NCI-H1092 treated with DMSO at 0.1 percent for 48 hours (cell line): ENCODE measurements around the gene ABCC2.

ENCODE experiments used
- DNase-seq: peaks from one replicate; lab custom pipeline; 2025; lab: John Stamatoyannopoulos, UW

Gene ABCC2

DNA sequence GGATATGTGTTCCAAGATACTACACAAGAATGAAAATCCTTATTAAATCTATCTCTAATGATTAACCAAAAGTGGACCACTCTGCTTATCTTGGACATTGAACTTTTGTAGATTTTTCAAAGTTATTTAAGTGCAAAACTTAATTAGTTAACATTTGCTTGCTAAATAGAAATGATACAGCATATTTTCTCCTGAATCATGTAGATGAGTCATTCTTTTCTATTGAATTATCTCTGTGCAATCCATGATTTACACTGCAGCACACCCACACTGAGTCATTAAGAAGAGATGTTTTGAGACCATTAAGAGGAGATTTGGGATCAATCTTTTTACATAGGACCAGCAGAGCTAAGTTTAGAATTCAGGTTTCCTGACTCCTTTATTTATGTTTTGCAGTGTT is 6.6 kb upstream of the ABCC2 start:
- DNase-seq, result no peak

DNA sequence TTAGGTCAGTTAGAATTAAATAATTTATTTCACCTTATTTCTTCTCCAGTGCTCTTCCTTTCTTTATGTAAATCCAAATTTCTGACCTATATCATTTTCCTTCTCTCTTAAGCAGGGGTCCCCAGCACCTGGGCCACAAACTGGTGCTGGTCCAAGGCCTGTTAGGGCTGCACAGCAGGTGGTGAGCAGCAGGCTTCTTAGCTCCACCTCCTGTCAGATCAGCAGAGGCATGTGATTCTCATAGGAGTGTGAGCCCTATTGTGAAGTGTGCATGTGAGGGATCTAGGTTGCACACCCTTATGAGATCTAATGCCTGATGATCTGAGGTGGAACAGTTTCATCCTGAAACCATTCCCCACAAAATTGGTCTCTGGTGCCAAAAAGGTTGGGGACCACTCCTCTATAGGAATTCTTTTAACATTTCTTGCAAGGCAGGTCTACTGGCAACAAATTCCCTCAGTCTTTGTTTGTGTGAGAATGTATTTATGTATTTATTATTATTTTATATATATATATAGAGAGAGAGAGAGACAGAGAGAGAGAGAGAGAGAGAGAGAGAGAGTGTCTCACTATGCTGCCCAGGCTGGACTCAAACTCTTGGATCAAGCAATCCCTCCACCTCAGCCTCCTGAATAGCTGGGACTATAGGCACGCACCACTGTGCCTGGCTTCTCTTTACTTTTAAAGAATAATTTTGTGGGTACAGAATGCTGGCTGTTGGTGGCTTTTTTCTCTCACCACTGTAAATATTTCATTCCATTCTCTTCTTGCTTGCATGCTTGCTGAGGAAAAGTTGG is 4.3 kb upstream of the ABCC2 start:
- no peak for DNase-seq

DNA sequence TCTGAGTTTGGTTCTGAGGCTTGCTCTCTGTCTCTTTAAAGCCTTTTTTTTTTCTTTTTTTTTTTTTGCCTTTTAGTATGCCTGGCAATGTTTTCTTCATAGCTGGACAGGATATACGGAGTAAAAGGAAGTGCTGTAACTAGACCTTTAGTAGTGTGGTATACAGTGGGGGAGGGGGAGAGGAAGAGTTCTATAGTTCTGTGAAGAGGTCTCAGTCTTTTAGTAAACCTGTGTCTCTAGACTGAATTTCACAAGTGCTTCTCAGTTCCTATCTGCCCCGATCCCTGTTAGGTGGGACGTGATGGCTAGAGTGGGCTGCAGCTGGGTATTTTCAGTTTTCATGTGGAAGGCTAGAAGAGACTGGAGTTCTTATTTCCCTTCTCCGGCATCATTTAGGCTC is 3.1 kb upstream of the ABCC2 start:
- no peak for DNase-seq

DNA sequence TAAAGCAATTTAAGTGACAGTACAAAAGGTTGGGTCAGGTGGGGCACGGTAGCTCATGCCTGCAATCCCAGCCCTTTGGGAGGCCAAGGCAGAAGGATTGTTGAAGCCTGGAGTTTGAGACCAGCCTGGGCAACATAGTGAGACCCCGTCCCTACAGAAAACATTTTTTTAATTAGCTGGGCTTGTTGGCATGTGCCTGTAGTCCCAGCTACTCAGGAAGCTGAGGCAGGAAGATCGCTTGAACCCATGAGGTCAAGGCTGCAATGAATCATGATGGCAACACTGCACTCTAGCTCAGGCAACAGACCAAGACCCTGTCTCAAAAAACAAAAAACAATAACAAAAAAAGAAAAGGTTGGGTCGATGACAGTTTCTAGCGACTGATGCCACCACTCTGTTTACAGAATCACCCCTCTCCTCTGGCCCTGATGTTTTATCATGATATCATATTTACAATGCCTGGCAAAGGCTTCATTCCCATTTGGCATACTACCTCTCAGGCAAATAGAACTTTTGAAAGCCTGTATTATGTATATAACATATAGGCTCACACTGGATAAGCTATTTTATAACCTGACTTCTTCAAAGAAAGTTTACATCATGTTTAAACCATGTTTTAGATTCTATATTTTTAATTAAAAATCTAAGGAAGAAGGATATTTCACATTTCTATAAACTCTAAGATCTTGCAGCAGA is 558 bp upstream of the ABCC2 start:
- DNase-seq, result no peak

DNA sequence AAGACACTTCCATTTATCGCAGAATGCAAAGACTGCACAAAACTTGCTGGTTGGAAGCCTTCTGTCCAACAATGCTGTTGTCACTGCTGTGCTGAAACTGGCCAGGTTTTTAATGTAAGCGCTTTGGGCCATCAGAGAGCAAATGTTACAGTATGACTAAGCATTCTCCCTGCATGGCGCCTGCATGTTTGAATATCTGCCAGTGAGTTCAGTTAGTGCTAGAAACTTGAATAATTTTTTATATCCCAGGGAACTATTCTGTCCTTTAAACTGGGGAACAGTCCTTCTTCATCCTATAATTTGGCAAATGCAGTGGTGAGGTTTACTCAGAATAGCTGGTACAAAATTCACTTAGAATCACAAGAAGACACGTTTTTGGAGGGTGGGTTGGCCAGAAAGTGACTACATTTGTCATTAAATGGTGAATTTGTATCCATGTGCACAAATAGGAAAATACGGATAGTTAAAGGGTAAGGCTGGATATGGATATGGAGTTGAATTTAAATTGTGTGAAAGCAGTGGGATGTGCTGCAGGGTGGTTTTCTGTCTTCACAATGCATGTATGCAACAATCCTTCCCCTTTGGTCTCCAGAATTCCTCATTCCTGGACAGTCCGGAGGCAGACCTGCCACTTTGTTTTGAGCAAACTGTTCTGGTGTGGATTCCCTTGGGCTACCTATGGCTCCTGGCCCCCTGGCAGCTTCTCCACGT is 1.7 kb downstream of the ABCC2 start:
- no peak for DNase-seq

DNA sequence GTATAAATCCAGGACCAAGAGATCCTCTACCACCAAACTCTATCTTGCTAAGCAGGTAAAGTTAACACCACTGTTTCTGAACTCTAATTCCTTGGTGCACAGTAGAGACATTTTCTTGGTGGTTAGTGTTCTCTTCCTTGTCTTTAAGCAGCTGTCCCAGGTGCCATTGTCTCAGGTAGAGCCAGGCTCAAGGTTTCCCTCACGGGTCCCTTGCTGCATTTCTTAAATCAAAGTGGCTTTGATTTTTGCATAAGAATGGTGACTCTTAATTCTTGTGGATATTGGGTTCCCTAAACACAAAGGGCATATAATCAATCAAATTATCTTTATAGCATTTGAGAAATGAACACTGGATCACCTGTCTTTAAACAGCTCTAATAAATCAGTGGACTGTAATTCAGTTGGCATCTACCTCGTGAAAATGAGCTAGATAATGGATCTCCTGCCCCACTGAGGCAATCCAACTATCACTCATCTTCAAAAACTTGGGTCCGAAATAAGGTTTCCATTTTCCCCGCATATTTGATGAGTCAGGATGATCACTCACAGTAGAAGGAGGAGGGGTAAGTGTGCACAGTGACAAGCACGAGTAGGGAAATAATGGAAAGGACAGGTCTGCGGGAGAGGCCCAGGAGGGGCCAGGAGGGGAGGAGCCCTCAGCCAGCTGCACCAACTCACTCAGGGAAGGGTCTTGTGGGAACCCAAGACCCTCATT is 2.4 kb downstream of the ABCC2 start:
- DNase-seq, result no peak

DNA sequence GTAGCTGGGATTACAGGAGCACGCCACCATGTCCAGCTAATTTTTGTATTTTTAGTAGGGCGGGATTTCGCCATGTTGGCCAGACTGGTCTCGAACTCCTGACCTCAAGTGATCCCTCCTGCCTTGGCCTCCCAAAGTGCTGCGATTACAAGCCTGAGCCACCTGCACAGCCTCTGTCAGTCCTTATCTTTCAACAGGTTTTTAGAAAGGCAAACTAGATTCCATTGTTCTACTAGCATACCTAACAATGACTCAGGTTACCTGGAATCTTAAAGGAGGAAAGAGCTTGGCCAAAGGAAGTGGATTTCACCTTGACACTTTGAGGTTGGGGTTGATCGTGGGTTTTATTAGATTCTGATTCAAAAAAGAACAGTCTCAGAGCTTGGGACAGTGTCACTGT is 3.2 kb downstream of the ABCC2 start:
- no peak for DNase-seq

DNA sequence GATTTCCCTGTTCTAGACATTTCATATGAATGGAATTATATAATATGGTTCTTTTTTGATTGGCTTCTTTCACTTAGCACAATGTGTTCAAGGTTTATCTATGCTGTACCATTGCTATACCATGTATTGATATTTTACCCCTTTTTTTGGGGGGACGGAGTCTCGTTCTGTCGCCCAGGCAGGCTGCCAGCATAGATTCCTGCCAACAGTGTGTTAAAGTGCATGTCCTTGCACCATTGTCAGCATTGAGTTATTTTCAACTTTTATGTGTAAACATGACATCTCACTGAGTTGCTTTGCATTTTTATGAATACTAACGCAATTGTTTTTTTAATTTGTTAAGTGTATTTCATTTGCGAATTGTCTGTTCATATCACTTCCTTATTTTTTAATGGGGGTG is 4.9 kb downstream of the ABCC2 start:
- no peak for DNase-seq

DNA sequence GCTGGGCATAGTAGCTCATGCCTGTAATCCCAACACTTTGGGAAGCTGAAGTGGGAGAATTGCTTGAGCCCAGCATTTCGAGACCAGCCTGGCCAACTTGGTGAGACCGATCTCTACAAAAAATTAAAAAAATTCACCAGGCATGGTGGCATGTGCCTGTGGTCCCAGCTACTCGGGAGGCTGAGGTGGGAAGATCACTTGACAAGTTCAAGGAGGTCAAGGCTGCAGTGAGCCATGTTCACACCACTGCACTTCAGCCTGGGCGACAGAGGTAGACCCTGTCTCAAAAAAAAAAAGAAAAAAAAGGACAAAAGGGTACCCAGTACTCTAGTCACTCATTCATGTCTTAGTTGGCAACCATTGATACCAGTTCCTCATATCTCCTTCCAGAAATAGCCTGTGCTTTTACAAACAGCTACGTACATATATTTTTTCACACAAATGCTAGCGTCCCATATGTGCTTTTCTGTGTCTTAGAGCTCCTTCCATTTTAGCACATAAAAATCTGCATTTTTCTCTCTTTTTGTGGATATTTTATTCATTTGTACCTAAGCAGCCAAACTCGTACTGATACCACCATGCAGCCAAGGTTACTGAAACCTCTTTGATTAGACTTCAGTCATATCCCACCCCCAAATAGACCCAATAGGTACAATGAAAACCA is 5.5 kb downstream of the ABCC2 start:
- DNase-seq, result no peak

DNA sequence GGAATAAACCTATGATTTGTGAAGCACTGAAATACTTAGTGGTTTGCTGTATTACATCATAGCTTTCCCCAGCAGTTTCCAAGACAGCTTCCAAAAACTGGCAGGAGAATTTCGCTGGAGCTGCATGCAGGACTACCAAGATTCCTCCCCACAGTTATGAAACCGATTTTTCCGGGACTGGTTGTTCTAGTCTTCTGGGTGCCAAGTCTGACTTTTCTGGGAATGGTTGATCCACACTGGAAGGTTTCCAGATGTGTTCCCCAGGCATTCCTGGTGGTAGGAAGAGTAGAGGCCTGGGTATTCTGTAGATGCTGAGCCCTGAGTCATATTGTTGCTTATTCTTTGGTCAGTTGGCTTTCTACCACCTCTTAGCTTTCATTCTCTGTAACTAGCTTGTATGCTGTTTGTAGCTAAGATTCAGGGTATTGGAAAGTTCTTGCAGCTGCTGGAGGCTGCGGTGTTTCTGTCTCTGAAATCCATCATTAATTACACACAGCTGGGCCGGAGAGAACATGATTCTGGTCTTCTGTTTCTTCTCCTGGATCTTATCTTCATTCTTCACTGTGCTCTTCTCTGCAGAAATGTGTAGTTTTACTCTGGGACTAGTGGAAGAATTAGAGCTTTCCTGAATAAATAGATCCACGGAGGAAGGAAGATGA is 6.3 kb downstream of the ABCC2 start:
- no peak for DNase-seq

DNA sequence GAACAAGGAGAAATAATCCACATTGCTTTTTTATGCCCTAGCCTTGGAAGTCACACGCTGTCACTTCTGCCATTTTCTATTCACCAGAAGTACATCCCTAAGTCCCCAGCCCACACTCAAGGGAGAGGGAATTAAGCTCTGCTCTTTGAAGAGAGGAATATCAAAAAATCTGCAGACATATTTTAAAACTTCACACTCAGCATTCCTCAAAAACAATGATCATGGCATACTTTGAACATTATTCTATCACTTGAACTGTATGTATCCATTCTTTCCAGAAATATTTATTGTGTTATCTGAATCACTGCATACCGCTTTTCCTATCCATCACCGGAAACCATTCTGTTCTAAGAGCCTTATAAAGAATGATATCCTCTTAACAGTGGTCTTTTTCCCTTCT is 9.4 kb downstream of the ABCC2 start:
- DNase-seq, result no peak

DNA sequence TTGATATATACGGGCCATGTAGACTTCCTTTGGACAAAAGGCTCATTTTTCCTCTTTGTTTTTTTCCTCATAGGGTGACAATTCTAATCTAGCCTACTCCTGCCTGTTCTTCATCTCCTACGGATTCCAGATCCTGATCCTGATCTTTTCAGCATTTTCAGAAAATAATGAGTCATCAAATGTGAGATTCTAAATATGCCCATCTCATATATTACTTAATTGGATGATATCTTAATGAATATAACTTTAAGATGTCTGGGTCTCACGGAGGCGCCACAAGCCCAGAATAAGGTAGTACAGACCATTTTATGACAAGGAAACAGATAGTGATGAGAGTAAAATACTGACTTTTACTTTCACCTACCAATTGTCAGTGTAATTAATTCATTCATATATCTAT is 11.4 kb downstream of the ABCC2 start:
- no peak for DNase-seq

DNA sequence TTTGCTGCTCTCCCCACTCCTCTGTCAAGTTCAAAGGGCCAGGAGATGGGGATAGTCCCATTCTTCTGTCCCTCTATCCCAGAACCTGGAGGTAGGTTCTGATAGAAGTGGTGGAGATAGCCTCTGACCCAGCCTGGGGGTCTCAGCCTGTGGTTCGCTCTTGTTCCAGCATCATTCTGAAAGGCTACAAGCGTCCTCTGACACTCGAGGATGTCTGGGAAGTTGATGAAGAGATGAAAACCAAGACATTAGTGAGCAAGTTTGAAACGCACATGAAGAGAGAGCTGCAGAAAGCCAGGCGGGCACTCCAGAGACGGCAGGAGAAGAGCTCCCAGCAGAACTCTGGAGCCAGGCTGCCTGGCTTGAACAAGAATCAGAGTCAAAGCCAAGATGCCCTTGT is 14.5 kb downstream of the ABCC2 start:
- DNase-seq, result no peak

DNA sequence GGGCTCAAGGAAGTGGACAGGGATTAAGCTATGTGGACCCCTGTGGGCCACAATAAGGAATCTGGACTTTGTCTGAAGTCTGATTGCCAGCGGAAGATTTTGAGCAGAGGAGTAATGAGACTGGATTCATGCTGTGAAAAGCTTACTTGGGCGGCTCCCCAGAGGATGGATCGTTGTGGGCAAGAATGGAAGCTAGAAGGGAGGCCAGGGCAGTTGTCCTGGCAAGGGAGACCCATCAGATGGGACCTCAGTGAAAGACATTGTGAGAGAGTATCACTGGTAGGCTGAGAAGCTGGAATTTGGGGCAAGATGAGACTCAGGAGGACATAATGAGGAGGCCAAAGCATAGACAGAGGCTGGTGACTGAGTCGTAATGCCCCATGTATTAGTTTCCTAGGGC is 15.6 kb downstream of the ABCC2 start:
- DNase-seq, result no peak

DNA sequence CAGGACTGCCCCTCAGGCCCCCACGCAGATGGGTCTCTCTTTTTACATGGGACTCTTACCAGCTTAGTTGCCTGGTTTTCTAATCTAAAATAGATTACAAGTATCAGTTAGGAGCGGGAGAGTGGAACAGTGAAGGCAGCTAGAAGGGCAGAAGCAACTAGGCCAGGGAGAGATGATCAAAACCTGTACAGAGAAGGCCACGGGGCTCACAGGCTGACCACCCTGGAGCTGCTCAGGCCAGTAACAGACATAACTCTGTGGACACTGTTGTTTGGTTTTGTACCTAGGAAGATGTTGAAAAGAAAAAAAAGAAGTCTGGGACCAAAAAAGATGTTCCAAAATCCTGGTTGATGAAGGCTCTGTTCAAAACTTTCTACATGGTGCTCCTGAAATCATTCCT is 16.5 kb downstream of the ABCC2 start:
- DNase-seq, result no peak

DNA sequence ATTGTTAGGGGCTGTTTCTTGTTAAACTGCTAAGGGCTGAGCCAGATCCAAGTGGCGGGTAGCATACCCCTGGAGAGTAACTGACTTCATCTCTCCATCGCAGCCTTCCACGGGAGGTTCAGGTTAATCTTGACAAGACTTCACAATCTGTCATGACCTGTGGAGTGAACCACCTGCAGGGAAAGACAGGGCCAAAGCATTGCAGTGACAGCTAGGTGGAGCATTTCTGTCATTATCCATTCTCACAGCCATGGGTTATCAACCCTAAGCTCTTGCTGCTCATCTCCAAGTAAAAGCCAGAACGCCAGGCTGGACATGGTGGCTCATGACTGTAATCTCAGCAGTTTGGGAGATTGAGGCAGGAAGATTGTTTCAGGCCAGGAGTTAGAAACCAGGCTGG is 17.2 kb downstream of the ABCC2 start:
- DNase-seq, result no peak

DNA sequence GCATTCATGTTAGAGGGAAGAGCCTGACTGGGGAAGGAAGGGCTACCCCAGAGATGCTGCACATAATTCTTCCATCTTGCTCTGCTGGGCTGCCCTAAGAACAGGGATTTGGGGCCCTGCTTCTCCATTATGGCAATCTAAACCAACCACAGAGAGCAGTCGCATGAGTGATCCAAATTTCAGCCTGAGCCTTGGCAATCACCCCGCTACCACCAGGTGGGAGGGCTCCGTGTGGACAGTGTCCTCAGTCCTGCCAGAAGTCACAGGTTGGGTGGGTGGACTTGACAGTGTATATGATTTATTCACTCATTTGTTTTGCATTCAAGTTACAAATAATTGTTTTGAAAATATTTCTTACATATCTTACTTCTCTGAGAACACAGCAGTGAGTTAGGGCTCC is 22.0 kb downstream of the ABCC2 start:
- DNase-seq, result no peak

DNA sequence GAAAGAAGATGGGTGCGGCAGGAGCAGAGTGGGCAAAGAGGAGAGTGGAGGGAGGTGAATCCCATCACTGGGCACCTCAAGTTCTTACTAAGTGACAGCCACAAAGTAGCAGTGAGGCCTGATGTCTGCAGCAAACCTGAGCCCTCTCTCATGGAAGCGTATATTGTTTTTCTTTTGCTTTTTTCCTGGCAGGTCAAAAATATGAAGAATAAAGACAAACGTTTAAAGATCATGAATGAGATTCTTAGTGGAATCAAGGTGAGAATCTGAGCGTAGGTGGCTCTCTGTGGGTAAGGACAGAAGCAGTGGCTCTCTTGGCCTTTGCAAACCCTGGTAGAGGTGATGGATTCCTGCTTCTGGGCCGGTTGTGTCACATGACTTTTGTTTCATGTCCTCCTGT is 22.8 kb downstream of the ABCC2 start:
- DNase-seq, result no peak

DNA sequence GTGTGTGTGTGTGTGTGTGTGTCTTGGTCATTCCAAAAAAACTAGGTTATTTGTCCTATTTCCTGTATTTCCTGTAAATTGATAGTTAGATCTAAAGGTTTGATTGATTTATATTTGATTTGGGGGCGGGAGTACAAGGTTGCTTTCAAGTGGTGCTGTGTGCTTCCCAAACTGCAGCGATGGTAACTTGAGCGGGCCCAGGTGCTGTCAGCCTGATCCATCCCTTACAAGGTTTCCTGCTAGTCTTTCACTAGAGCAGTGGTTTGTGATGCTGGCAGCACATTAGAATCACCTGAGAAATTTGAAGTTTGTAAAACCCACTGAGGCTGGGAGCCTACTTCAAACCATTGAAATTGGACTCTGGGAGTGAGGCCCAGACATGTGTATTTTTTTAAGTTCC is 23.7 kb downstream of the ABCC2 start:
- DNase-seq, result no peak

DNA sequence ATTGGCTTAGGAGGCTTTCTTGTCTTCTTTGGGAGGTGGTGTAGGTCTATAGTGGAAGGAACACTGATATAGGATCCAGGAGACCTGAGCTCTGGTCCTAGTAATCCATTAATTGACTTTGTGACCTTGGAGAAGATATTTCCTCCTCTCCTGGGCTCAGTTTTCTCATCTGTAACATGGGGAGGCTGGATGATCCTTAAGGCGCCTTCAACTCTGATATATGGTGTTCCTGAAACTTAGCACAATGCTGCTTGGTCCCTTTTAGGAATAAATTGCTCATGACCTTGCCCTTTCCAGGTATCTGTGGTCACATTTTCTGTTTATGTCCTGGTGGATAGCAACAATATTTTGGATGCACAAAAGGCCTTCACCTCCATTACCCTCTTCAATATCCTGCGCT is 25.3 kb downstream of the ABCC2 start:
- no peak for DNase-seq

DNA sequence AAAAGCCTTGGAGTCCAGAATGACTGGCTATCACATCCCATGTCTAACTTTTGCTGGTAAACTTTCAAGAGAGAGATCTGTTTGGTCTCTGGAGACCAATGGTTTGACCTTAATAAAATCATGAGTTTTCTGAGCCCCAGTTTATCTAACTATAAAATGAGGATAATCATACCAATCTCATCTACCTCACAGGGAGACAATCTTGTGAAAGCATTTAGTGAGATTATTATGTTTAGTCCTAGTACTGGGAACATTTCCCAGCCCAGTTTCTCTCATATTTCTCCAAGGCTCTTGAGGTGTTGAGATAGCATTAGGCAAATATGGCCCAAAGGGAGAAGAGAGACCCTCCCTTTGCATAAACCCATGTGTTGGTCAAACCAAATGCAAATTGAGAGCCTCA is 25.8 kb downstream of the ABCC2 start:
- no peak for DNase-seq

DNA sequence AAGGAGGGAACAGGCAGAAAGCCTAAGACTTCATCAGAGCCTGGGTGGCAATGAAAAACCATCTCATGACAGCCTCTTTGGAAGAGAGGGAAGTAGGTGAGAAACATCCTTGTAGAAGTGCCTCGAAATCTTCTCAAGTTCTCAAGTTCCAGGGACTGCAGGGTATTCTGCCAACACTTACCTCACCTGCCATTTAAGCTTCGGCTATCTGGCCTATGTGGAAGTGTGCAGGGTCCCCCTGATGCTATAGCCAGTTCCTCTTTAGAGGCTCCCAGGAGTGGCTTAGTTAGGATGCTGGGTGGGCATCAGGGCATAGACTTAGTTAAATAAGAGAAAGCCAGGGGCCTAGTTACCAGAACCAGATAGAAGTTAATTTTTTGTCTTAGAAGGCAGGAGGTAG is 27.0 kb downstream of the ABCC2 start:
- DNase-seq, result no peak
